Measurements from ENCODE around the gene UQCR10. TPM values are rescaled to one million over a fixed set of nuclear protein-coding genes. Genes with fewer than 3 reads are reported as not detected.
A peak's percentile ranks its signal among the peaks of the same experiment; 100 is the strongest.
"Not testable (repeated sequence)": the region's sequence is repeated elsewhere in the genome, so short reads cannot be mapped to it uniquely, and the experiment has no call there.

Gene UQCR10
- total and polyA plus RNA-seq, 5 experiments from 2014 or later, result 53.9 to 333 (median 288) TPM

DNA sequence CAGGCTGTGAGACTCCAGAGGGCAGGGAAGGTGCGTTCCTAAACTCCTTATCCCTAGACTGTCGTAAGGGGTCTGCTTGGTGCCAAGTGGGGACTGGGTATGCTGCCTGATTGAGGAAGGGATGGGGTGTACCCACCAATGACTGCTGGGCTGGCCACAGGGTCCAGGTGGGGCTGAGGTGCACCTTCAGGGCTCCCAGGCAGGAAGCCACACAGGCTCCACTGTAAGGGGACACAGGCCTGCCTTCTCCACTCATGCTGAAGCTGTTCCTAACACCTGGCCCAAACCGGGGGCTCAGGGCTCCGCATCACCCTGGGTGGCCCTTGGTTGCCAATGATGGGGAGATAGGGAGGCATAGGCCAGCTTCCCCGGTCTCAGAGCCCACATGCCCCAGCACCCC lies 27.0 kb upstream of the UQCR10 start:
- Mint-ChIP-seq H3K4me1 (peaks cover 0 to 10% (median 3%) of the 10 kb centered on the region in 4 donors), H3K4me3 (no peak overlapping the region), H3K27ac (no peak overlapping the region), H3K27me3 (no peaks in the 10 kb centered on the region), H3K9me3 (no peaks in the 10 kb centered on the region), H3K36me3 (peaks cover 0 to 39% (median 17%) of the 10 kb centered on the region in 3 donors)
- no peak for ATAC-seq
- DNase-seq, result peak in 1 of 10 donors; percentile 35
- POLR2A ChIA-PET, result no interaction called here

DNA sequence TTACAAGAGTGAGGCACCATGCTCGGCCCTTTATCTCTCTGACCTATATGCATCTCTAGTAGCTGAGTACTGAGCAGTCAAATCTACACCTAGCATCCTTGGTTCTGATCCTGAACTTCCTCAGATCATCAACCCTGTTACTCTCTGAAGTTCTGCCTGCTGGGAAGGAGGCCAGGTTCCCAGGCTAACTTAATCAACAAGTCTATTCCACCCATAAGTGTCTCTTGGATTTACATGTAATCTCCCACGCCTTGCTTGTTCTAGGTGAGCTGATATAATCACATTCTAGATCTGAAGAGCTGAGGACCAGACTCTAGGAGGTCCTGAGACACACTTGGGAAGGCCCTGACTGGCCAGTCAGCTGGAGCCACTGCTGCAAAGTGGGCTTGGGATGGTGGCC lies 25.2 kb upstream of the UQCR10 start:
- H3K36me3 Mint-ChIP-seq, result peaks cover 0 to 47% (median 21%) of the 10 kb centered on the region in 3 donors
- no peaks in the 10 kb centered on the region for H3K27me3 Mint-ChIP-seq
- POLR2A ChIA-PET, result no interaction called here
- DNase-seq (no peak), ATAC-seq (no peak)
- no peak overlapping the region for H3K4me3 Mint-ChIP-seq
- H3K9me3 Mint-ChIP-seq, result no peaks in the 10 kb centered on the region
- peaks cover 0 to 10% (median 4%) of the 10 kb centered on the region in 4 donors for H3K4me1 Mint-ChIP-seq
- H3K27ac Mint-ChIP-seq, result peak overlapping the region in 3 of 10 donors; percentile 19 to 76 (median 32)

- ATAC-seq (no peak), DNase-seq (peak in 1 of 10 donors; percentile 23)
- Mint-ChIP-seq H3K9me3 (no peaks in the 10 kb centered on the region), H3K36me3 (peaks cover 0 to 46% (median 22%) of the 10 kb centered on the region in 3 donors), H3K4me3 (no peak overlapping the region), H3K27ac (peak overlapping the region in 5 of 10 donors; percentile 32 to 76 (median 55)), H3K4me1 (peaks cover 0 to 10% (median 4%) of the 10 kb centered on the region in 4 donors), H3K27me3 (no peaks in the 10 kb centered on the region)
- POLR2A ChIA-PET, result interaction anchor here (0.8 kb wide), 1 partner anchor 16 kb away, joined by 3 read pairs; no protein-coding TSS in a partner anchor
These were observed 24.8 kb upstream of the UQCR10 start for GRCh38 chr22:29742326-29742725.

- peak in 1 of 10 donors; percentile 45 for DNase-seq
- no peak overlapping the region for H3K4me3 Mint-ChIP-seq
- peaks cover 0 to 51% (median 20%) of the 10 kb centered on the region in 3 donors for H3K36me3 Mint-ChIP-seq
- H3K27ac Mint-ChIP-seq, result no peak overlapping the region
- ATAC-seq, result no peak
- no peaks in the 10 kb centered on the region for H3K27me3 Mint-ChIP-seq
- H3K9me3 Mint-ChIP-seq, result no peaks in the 10 kb centered on the region
- H3K4me1 Mint-ChIP-seq, result peaks cover 0 to 14% (median 8%) of the 10 kb centered on the region in 4 donors
- POLR2A ChIA-PET, result no interaction called here
These were observed 22.3 kb upstream of the UQCR10 start for GRCh38 chr22:29744902-29745301.

DNA sequence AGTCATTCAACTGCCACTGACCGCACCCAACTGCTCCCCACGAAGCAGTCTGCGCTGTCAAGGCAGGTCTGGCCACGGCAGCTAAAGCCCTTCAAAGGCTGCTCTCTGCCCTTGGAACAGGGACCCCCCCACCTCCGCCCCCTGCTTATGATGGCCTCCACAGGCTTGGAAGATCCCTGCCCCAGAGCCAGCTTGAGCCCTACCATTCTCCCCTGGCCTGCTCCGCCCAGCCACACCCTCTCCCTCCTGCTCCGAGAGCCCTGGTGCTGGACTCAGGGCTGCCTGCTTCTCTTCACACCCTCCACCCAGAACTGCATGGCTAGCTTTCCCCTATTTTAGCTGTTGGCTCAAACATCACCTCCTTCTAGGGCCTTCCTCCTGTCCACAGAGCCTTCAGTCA lies 19.3 kb upstream of the UQCR10 start:
- no peak overlapping the region for H3K4me3 Mint-ChIP-seq
- ATAC-seq, result no peak
- peaks cover 0 to 39% (median 12%) of the 10 kb centered on the region in 3 donors for H3K36me3 Mint-ChIP-seq
- DNase-seq, result no peak
- H3K4me1 Mint-ChIP-seq, result peaks cover 7 to 13% (median 12%) of the 10 kb centered on the region in 4 donors
- H3K27ac Mint-ChIP-seq, result peak overlapping the region in 1 of 10 donors; percentile 8
- H3K27me3 Mint-ChIP-seq, result no peaks in the 10 kb centered on the region
- POLR2A ChIA-PET, result no interaction called here
- H3K9me3 Mint-ChIP-seq, result no peaks in the 10 kb centered on the region

DNA sequence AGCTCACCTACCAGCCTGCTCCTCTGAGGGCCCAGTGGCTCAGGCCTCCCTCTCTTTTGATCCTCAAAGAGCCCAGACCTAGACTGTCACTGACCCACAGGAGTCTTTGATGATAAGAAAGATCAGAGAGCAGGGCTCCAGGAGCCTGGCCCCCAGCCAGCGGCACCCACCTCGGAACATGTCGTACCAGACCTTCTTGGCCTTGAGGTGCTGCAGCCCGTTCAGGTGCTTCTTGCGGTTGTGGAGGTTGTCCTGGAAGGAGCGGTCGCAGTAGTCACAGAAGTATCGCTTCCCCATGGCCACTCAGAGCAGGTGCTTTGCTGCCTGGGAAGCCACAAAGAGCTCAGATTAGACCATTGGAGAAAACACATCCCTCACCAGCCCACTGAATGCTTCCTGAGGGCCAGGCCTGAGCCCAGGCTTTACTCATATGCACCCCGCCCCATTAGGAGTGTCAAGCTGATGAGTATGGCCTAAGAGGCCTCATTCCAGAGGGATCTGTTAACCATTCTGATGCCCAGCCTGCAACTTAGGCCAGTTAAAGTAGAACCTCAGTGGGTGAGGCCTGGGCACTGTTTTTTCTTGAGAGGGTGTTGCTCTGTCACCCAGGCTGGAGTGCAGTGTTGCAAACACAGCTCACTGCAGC lies 18.8 kb upstream of the UQCR10 start:
- no peaks in the 10 kb centered on the region for H3K27me3 Mint-ChIP-seq
- DNase-seq (no peak), ATAC-seq (no peak)
- peaks cover 0 to 37% (median 12%) of the 10 kb centered on the region in 3 donors for H3K36me3 Mint-ChIP-seq
- peaks cover 7 to 12% (median 11%) of the 10 kb centered on the region in 4 donors for H3K4me1 Mint-ChIP-seq
- POLR2A ChIA-PET, result no interaction called here
- H3K4me3 Mint-ChIP-seq, result no peak overlapping the region
- no peak overlapping the region for H3K27ac Mint-ChIP-seq
- H3K9me3 Mint-ChIP-seq, result no peaks in the 10 kb centered on the region

DNA sequence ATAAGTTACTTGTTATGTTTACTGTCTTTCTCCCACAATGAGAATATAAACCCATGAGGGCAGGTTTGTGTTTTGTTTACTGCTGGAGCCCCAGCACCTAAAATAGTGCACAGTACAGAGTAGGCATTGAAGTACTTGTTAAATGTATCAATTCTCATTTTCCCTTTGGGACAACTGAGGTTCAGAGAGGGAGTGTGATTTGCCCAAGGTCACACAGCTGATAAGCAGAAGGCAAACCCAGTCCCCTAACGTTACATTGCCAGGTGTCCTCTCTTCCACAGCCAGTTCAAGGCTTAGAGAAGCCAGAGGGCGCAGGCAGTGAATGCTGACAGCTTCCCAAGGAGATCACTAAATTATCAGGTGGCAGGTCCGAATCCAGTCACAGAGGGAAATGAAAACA lies 17.1 kb upstream of the UQCR10 start:
- ATAC-seq (no peak), DNase-seq (no peak)
- Mint-ChIP-seq H3K9me3 (no peaks in the 10 kb centered on the region), H3K4me3 (no peak overlapping the region), H3K27me3 (no peaks in the 10 kb centered on the region), H3K36me3 (peaks cover 0 to 26% (median 10%) of the 10 kb centered on the region in 3 donors), H3K27ac (peak overlapping the region in 3 of 10 donors; percentile 13 to 60 (median 34)), H3K4me1 (peaks cover 10 to 13% (median 11%) of the 10 kb centered on the region in 4 donors)
- POLR2A ChIA-PET, result no interaction called here

DNA sequence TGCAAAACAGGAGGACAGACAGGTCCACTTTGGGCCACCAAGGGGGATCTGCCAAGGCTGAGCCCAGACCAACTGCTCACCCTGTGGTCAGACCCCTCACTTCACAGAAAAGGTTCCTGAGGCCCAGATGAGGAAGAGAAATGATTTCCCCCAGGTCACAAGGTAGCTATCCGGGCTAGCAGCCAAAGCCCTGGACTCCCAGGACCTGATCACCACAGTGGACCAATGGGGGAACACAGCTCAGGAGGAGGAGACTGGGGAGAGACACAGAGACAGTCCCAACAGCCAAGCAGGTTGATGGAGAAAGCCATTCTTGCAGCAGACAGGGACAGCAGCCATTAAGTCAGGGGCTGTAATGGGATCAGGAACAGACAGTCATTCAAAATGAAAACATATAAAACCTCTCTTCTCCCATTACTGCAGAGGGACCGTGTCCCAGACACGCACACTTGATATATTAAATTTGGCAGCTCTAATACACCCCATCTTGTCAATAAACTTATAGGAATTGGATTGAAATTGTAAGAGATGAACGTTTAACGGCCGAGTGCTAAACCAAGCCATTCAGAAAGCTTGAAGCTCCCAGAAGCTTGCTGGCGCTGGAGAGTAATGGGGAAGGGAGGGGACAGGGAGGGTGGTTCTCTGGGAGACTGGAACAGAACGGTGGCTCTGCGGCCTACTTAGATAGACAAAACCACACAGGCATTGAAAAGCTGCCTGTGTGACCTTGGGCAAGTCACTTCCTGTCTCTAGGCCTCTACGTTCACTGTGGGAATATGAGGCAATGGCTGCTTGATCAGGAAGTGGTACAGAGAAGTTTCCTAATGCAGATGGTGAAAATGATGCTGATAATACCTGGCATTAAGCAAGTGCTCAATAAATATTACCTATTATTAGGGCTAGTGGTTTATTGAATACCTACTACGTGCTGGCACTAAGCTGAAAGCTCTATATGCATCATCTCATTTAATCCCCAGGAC lies 16.3 kb upstream of the UQCR10 start:
- ATAC-seq (no peak), DNase-seq (no peak)
- no peak overlapping the region for H3K4me3 Mint-ChIP-seq
- no peaks in the 10 kb centered on the region for H3K27me3 Mint-ChIP-seq
- H3K36me3 Mint-ChIP-seq, result peaks cover 0 to 21% (median 10%) of the 10 kb centered on the region in 3 donors
- peaks cover 12 to 18% (median 14%) of the 10 kb centered on the region in 4 donors for H3K4me1 Mint-ChIP-seq
- POLR2A ChIA-PET, result interaction anchor here (0.8 kb wide), 1 partner anchor 10 kb away, joined by 3 read pairs; no protein-coding TSS in a partner anchor
- H3K9me3 Mint-ChIP-seq, result no peaks in the 10 kb centered on the region
- peak overlapping the region in 5 of 10 donors; percentile 13 to 63 (median 57) for H3K27ac Mint-ChIP-seq

DNA sequence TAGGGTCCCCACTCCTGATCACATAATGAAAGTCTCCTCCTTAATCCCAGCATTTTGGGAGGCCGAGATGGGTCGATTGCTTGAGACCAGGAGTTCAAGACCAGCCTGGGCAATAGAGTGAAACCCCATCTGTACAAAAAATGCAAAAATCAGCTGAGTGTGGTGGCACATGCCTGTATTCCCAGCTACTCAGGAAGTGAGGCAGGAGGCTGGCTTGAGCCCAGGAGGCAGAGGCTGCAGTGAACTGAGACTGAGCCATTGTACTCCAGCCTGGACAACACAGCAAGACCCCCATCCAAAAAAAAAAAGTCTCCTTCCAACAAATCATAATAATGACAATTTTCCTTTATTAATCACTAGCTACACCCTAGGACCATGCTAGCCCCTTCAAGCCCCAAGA lies 15.5 kb upstream of the UQCR10 start:
- Mint-ChIP-seq H3K4me3 (no peak overlapping the region), H3K9me3 (no peaks in the 10 kb centered on the region), H3K27ac (no peak overlapping the region), H3K27me3 (no peaks in the 10 kb centered on the region), H3K36me3 (peaks cover 0 to 18% (median 8%) of the 10 kb centered on the region in 3 donors), H3K4me1 (peaks cover 12 to 20% (median 14%) of the 10 kb centered on the region in 4 donors)
- no peak for ATAC-seq
- DNase-seq, result no peak
- POLR2A ChIA-PET, result interaction anchor here (0.8 kb wide), 1 partner anchor 10 kb away, joined by 3 read pairs; no protein-coding TSS in a partner anchor

DNA sequence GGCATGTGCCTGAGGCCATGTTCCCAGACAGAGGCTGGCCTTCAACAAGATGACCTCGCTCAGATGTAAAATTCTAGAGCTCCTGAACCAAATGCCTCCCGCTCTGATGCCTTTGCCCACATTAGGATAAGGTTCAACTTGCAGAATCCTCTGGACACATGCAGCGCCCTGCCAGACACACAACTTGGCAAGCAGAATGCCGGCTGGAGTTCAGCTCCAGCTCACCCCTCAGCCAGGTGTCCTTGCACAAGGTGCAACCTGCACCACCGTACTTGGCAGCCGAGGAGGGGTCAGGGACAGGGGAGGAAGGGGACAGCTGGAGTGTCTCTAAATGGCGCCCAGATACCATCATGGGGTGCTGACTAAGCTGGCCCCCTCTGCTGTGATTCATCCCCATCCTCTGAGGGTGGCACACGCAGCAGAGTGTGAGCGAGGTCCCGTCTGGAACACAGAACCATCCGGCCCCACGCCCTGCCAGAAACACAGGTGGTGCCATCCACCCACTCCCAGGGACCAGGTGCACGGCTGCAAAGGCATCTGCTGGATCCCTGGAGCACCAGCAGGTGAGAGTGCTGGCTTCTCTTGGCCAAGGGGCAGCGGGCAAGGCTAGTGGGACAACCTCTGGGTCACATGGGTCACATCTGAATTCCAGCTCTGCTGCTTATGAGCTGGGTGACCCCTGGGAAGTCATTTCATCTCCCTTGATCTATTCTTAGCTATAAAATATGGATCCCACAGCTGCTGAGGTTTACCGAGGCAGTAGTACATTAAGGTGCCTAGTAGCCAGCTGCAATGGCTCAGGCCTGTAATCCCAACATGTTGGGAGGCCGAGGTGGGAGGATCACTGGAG lies 13.1 kb upstream of the UQCR10 start:
- Mint-ChIP-seq H3K4me1 (peaks cover 12 to 20% (median 13%) of the 10 kb centered on the region in 4 donors), H3K27ac (peak overlapping the region in 1 of 10 donors; percentile 62), H3K9me3 (no peaks in the 10 kb centered on the region), H3K36me3 (peaks cover 0 to 5% (median 0%) of the 10 kb centered on the region in 3 donors), H3K4me3 (no peak overlapping the region), H3K27me3 (no peaks in the 10 kb centered on the region)
- POLR2A ChIA-PET, result no interaction called here
- ATAC-seq (no peak), DNase-seq (no peak)

- H3K36me3 Mint-ChIP-seq, H3K9me3 Mint-ChIP-seq, H3K27me3 Mint-ChIP-seq, H3K4me3 Mint-ChIP-seq, POLR2A ChIA-PET, DNase-seq, ATAC-seq: not testable (repeated sequence)
- H3K4me1 Mint-ChIP-seq, result peaks cover 12 to 14% (median 13%) of the 10 kb centered on the region in 4 donors
- peak overlapping the region in 1 of 10 donors; percentile 62 for H3K27ac Mint-ChIP-seq
These were observed 12.3 kb upstream of the UQCR10 start for GRCh38 chr22:29754658-29755395.

All from naive thymus-derived CD8-positive, alpha-beta T cell (primary cell).